Measurements from ENCODE around the gene ATOH8.

ATOH8 gene

GRCh38 chr2:85706599-85707296, 47.0 kb upstream of the ATOH8 start:
- intact Hi-C loops (cut with DNase I; ENCODE audit: low total_unique reads): loop anchor here (5.0 kb wide), 1 partner anchor 69 kb away; no protein-coding TSS in a partner anchor
- H3K4me1 ChIP-seq: peaks cover 0 to 42% (median 19%) of the 10 kb centered on the region in 4 donors

GRCh38 chr2:85707304-85707703, 46.5 kb upstream of the ATOH8 start:
- Histone ChIP-seq H3K4me3 (no peak overlapping the region), H3K27me3 (no peaks in the 10 kb centered on the region), H3K4me1 (peaks cover 0 to 43% (median 19%) of the 10 kb centered on the region in 4 donors), H3K36me3 (no peaks in the 10 kb centered on the region), H3K9me3 (no peaks in the 10 kb centered on the region), H3K27ac (no peak overlapping the region)
- DNase-seq: peak; percentile 65 to 68
- intact Hi-C loops (cut with DNase I; ENCODE audit: low total_unique reads): loop anchor here (5.0 kb wide), 1 partner anchor 70 kb away; no protein-coding TSS in a partner anchor
- TF ChIP-seq CTCF (IDR thresholded peaks at IDR 0.05): peak; percentile 81 to 83

More at GRCh38 chr2:85706599-85707296, 47.0 kb upstream of the ATOH8 start:
- Histone ChIP-seq H3K36me3 (no peaks in the 10 kb centered on the region), H3K27me3 (no peaks in the 10 kb centered on the region), H3K9me3 (no peaks in the 10 kb centered on the region), H3K27ac (peak overlapping the region; percentile 61 to 63), H3K4me3 (no peak overlapping the region)
- DNase-seq: peak; percentile 68 to 77
- no peak for TF ChIP-seq CTCF (IDR thresholded peaks at IDR 0.05)

GRCh38 chr2:85708641-85709040, 45.1 kb upstream of the ATOH8 start:
- peak in 1 of 2 donors; percentile 35 for DNase-seq
- no peak for TF ChIP-seq CTCF (IDR thresholded peaks at IDR 0.05)
- no peaks in the 10 kb centered on the region for H3K27me3 ChIP-seq
- intact Hi-C loops (cut with DNase I; ENCODE audit: low total_unique reads): loop anchor here (5.0 kb wide), 1 partner anchor 71 kb away; no protein-coding TSS in a partner anchor
- no peak overlapping the region for H3K27ac ChIP-seq
- no peaks in the 10 kb centered on the region for H3K9me3 ChIP-seq
- H3K4me3 ChIP-seq: no peak overlapping the region
- peaks cover 0 to 56% (median 28%) of the 10 kb centered on the region in 4 donors for H3K4me1 ChIP-seq
- H3K36me3 ChIP-seq: no peaks in the 10 kb centered on the region

GRCh38 chr2:85709401-85709811, 44.4 kb upstream of the ATOH8 start:
- no peak for TF ChIP-seq CTCF (IDR thresholded peaks at IDR 0.05)
- Histone ChIP-seq H3K27me3 (no peaks in the 10 kb centered on the region), H3K4me3 (no peak overlapping the region), H3K9me3 (no peaks in the 10 kb centered on the region), H3K36me3 (no peaks in the 10 kb centered on the region), H3K27ac (peak overlapping the region in 1 of 2 donors; percentile 25), H3K4me1 (peaks cover 0 to 60% (median 28%) of the 10 kb centered on the region in 4 donors)
- intact Hi-C loops (cut with DNase I; ENCODE audit: low total_unique reads): loop anchor here (5.0 kb wide), 1 partner anchor 72 kb away; no protein-coding TSS in a partner anchor
- peak in 1 of 2 donors; percentile 63 for DNase-seq

- Histone ChIP-seq H3K4me1 (peaks cover 0 to 48% (median 18%) of the 10 kb centered on the region in 4 donors), H3K36me3 (no peaks in the 10 kb centered on the region), H3K9me3 (no peaks in the 10 kb centered on the region), H3K27ac (peak overlapping the region; percentile 35 to 39), H3K27me3 (no peaks in the 10 kb centered on the region), H3K4me3 (no peak overlapping the region)
- DNase-seq: peak; percentile 64 to 76
- intact Hi-C loops (cut with DNase I; ENCODE audit: low total_unique reads): no loop called here
- no peak for TF ChIP-seq CTCF (IDR thresholded peaks at IDR 0.05)
Observed at GRCh38 chr2:85710687-85711577, 42.9 kb upstream of the ATOH8 start.

All from tibial artery (tissue), 4 donors.